ENCODE data around the gene PFN3.
A peak's percentile ranks its signal among the peaks of the same experiment; 100 is the strongest.

DNA sequence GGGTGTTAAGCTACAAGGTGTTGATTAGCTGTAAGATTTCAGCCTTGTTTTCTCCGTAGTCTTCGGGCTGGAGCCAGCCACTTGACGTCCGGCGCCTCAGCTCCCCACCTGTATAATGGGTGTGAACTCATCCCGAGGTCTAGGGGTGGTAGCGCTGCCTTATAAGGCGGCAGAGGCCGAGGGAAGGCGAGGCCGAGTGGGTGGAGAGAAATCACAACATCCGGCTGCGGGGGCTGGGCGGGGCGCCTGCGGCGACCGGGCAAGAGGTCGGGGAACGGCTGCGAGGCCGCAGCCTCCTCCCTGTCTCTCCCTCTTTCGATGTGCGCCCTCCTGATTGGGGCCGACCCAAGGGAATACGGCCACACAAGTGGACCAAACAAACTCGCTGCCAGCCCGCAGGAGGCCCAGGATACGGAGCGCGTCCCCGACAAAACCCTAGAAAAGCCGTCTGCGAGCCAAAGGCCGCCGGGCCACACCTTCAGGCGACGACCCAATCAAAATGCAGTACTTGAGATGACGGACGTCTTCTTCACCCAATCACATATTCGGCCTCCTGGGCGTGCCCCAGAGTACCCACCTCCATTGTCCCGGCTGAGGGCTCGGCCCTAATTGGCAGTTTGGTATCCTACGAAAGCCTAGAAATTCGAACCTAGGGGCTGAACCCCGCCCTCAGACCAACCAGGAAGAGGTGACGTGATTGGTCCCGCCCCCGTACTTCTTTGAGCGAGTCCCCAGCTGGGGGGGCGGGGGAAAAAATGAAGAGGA is 25.5 kb upstream of the PFN3 start:
- TF ChIP-seq, protein P1, sequence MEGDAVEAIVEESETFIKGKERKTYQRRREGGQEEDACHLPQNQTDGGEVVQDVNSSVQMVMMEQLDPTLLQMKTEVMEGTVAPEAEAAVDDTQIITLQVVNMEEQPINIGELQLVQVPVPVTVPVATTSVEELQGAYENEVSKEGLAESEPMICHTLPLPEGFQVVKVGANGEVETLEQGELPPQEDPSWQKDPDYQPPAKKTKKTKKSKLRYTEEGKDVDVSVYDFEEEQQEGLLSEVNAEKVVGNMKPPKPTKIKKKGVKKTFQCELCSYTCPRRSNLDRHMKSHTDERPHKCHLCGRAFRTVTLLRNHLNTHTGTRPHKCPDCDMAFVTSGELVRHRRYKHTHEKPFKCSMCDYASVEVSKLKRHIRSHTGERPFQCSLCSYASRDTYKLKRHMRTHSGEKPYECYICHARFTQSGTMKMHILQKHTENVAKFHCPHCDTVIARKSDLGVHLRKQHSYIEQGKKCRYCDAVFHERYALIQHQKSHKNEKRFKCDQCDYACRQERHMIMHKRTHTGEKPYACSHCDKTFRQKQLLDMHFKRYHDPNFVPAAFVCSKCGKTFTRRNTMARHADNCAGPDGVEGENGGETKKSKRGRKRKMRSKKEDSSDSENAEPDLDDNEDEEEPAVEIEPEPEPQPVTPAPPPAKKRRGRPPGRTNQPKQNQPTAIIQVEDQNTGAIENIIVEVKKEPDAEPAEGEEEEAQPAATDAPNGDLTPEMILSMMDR (IDR thresholded peaks at IDR 0.05): no peak
- TF ChIP-seq POLR2A (IDR thresholded peaks at IDR 0.05): peak; percentile 60 to 66

Data from adrenal gland (tissue), 5 donors.